Neural cell (in vitro differentiated cells): ENCODE measurements around the gene CD72.
"Not testable (repeated sequence)": the region's sequence is repeated elsewhere in the genome, so short reads cannot be mapped to it uniquely, and the experiment has no call there.

Experiments
- EZH2 ChIP-seq: fragments of 200-600, 300-800 bp; shearing (Covaris generic), sonication (generic); IDR thresholded peaks from 2 replicates; pipeline ENCODE4 v1.6.1; 2014; ENCODE audit warnings: antibody characterized with exemption, low read length, borderline replicate concordance, mild to moderate bottlenecking; ENCODE audit not compliant: insufficient read depth, poor library complexity, severe bottlenecking
- POLR2AphosphoS5 ChIP-seq: IDR thresholded peaks from 2 replicates; pipeline ENCODE4 v1.6.1; 2012
- RAD21 ChIP-seq: fragments of 450-650 bp; conservative IDR thresholded peaks from 2 replicates; pipeline ENCODE4 v1.6.1; 2014; ENCODE audit warnings: antibody characterized with exemption, mild to moderate bottlenecking, moderate library complexity
- SMC3 ChIP-seq: fragments of 450-650 bp; conservative IDR thresholded peaks from 2 replicates; pipeline ENCODE4 v1.6.1; 2014; ENCODE audit warnings: antibody characterized with exemption, mild to moderate bottlenecking, moderate library complexity; ENCODE audit not compliant: poor library complexity
- TAF1 ChIP-seq: IDR thresholded peaks from 2 replicates; pipeline ENCODE4 v1.6.1; 2012; ENCODE audit warnings: low read depth
- TF ChIP-seq, protein P1 (sequence below): fragments of 450-650 bp; IDR thresholded peaks from 2 replicates; pipeline ENCODE4 v1.5.1; 2014; ENCODE audit warnings: antibody characterized with exemption, mild to moderate bottlenecking, moderate library complexity; ENCODE audit not compliant: poor library complexity, severe bottlenecking

DNA sequence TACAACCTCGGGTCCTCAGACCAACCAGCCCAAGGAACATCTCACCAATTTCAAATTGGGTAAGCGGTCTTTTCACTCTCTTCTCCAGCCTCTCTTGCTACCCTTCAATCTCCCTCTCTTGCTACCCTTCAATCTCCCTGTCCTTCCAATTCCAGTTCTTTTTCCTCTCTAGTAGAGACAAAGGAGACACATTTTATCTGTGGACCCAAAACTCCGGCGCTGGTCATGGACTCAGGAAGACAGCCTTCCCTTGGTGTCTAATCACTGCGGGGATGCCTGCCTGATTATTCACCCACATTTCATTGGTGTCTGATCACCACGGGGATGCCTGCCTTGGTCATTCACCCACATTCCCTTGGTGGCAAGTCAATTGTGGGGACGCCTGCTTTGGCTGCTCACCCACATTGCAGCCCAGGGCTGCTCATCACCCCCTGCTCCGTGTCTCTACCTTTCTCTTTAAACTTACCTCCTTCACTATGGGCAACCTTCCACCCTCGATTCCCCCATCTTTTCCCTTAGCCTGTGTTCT, 19.3 kb upstream of the CD72 start:
- TF ChIP-seq, protein P1, sequence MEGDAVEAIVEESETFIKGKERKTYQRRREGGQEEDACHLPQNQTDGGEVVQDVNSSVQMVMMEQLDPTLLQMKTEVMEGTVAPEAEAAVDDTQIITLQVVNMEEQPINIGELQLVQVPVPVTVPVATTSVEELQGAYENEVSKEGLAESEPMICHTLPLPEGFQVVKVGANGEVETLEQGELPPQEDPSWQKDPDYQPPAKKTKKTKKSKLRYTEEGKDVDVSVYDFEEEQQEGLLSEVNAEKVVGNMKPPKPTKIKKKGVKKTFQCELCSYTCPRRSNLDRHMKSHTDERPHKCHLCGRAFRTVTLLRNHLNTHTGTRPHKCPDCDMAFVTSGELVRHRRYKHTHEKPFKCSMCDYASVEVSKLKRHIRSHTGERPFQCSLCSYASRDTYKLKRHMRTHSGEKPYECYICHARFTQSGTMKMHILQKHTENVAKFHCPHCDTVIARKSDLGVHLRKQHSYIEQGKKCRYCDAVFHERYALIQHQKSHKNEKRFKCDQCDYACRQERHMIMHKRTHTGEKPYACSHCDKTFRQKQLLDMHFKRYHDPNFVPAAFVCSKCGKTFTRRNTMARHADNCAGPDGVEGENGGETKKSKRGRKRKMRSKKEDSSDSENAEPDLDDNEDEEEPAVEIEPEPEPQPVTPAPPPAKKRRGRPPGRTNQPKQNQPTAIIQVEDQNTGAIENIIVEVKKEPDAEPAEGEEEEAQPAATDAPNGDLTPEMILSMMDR, result not testable (repeated sequence)
- not testable (repeated sequence) for TF ChIP-seq EZH2, RAD21, SMC3, POLR2AphosphoS5, TAF1
